Body of pancreas (tissue), 4 donors: Measurements from ENCODE around the gene NUP88.
"Not testable (repeated sequence)": the region's sequence is repeated elsewhere in the genome, so short reads cannot be mapped to it uniquely, and the experiment has no call there.

Experiments used
- CTCF ChIP-seq, 7 experiments: fragments of 450-650 bp in 4 of 7; fragments of 200-600 bp in 3 of 7; sonication (generic) in 3 of 7; IDR thresholded peaks; one replicate each; pipeline ENCODE4 v1.5.1; 2016 to 2019; ENCODE audit warnings: antibody characterized with exemption in 7 of 7
- POLR2A ChIP-seq, 3 donors: fragments of 450-650 bp; IDR thresholded peaks; one replicate each; pipeline ENCODE4 v1.6.1; 2016; ENCODE audit warnings: antibody characterized with exemption in 3 of 3, mild to moderate bottlenecking in 2 of 3

DNA sequence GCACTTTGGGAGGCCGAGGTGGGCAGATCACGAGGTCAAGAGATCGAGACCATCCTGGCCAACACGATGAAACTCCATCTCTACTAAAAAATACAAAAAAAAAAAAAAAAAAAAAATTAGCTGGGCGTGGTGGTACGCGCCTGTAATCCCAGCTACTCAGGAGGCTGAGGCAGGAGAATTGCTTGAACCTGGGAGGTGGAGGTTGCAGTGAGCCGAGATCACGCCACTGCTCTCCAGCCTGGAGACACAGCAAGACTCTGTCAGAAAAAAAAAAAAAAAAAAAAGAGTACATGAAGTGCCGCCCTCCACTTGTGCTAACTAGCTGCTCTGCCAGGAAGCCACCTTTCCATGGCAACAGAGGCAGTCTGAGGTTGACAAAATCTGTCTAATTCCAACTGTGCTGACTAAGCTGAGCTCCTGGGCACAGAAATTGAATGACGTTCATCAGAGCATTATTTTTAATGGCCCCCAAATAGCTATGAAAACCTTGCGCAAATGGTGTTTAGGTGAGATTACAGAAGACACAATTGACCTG, 16.4 kb upstream of the NUP88 start:
- TF ChIP-seq CTCF, POLR2A (IDR thresholded peaks at IDR 0.05): not testable (repeated sequence)
